Measurements from ENCODE around the gene ARHGAP21.

DNA sequence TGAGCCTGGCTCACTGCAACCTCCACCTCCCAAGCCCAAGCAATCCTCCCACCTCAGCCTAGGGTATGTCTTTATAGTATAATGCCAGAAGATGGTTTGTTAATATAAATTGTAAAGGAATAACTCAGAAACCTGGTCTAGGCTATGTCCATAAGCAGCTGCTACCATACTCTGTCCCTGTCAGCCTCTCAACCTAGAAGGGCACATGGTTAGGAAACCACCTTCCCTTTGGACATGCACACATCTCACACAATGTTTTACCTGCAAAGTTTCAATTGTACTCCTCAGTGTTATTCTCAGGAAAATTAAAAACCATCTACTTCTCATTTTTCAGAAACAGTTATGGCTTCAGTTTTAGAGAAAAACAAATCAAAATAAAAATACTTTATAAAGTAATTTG lies 40.1 kb downstream of the ARHGAP21 start:
- TF ChIP-seq POLR2A (IDR thresholded peaks at IDR 0.05): no peak
- TF ChIP-seq, protein P1, sequence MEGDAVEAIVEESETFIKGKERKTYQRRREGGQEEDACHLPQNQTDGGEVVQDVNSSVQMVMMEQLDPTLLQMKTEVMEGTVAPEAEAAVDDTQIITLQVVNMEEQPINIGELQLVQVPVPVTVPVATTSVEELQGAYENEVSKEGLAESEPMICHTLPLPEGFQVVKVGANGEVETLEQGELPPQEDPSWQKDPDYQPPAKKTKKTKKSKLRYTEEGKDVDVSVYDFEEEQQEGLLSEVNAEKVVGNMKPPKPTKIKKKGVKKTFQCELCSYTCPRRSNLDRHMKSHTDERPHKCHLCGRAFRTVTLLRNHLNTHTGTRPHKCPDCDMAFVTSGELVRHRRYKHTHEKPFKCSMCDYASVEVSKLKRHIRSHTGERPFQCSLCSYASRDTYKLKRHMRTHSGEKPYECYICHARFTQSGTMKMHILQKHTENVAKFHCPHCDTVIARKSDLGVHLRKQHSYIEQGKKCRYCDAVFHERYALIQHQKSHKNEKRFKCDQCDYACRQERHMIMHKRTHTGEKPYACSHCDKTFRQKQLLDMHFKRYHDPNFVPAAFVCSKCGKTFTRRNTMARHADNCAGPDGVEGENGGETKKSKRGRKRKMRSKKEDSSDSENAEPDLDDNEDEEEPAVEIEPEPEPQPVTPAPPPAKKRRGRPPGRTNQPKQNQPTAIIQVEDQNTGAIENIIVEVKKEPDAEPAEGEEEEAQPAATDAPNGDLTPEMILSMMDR (IDR thresholded peaks at IDR 0.05): no peak

All from testis (tissue), 2 donors.